Liver (tissue), 9 donors: ENCODE measurements around the gene RTN4RL1. TPM values are rescaled to one million over a fixed set of nuclear protein-coding genes. Genes with fewer than 3 reads are reported as not detected.

Source experiments
- DNase-seq: peaks from one replicate; pipeline ENCODE4 v3.0.0-alpha.2; 2017; ENCODE audit warnings: low spot score
- H3K27ac ChIP-seq, 2 donors: one replicate each; pipeline ENCODE4 v1.7.0; 2013; ENCODE audit warnings: inconsistent platforms in 2 of 2, low read length in 2 of 2, control low read depth in 1 of 2, low read depth in 1 of 2, mild to moderate bottlenecking in 1 of 2
- H3K27me3 ChIP-seq, 4 donors: one replicate each; pipeline versions ENCODE4 v1.6.1 to v1.7.0; 2013; ENCODE audit warnings: low read length in 3 of 4, inconsistent platforms in 1 of 4, mild to moderate bottlenecking in 1 of 4, moderate library complexity in 1 of 4; ENCODE audit not compliant: control insufficient read depth in 4 of 4, insufficient read depth in 4 of 4
- H3K36me3 ChIP-seq, 4 donors: one replicate each; pipeline versions ENCODE4 v1.6.1 to v1.7.0; 2013; ENCODE audit warnings: low read length in 3 of 4, mild to moderate bottlenecking in 3 of 4, low read depth in 1 of 4, moderate library complexity in 1 of 4; ENCODE audit not compliant: control insufficient read depth in 4 of 4, insufficient read depth in 3 of 4
- H3K4me1 ChIP-seq, 4 donors: one replicate each; pipeline versions ENCODE4 v1.6.1 to v1.7.0; 2013; ENCODE audit warnings: low read length in 3 of 4, mild to moderate bottlenecking in 3 of 4, moderate library complexity in 1 of 4; ENCODE audit not compliant: control insufficient read depth in 4 of 4, insufficient read depth in 4 of 4
- H3K4me3 ChIP-seq, 3 donors: one replicate each; pipeline versions ENCODE4 v1.6.1 to v1.7.0; 2013; ENCODE audit warnings: low read length in 3 of 3, control low read depth in 1 of 3, low read depth in 1 of 3, mild to moderate bottlenecking in 1 of 3
- H3K9ac ChIP-seq, 2 donors: one replicate each; pipeline ENCODE4 v1.7.0; 2013; ENCODE audit warnings: low read length in 2 of 2, mild to moderate bottlenecking in 2 of 2, moderate library complexity in 2 of 2, control low read depth in 1 of 2, low read depth in 1 of 2
- H3K9me3 ChIP-seq, 4 donors: one replicate each; pipeline versions ENCODE4 v1.6.1 to v1.7.0; 2013; ENCODE audit warnings: low read length in 3 of 4; ENCODE audit not compliant: control insufficient read depth in 4 of 4
- ATF3 ChIP-seq: IDR thresholded peaks from 2 replicates; pipeline ENCODE4 v1.6.1; 2016; ENCODE audit warnings: antibody characterized with exemption
- CTCF ChIP-seq: fragments of 150-350 bp; IDR thresholded peaks from 2 replicates; pipeline ENCODE4 v1.5.1; 2017; ENCODE audit warnings: improper control_type of control experiment, low read depth, low read length; ENCODE audit not compliant: missing input control
- FOXA1 ChIP-seq: IDR thresholded peaks from 2 replicates; pipeline ENCODE4 v1.6.1; 2016; ENCODE audit warnings: antibody characterized with exemption
- FOXA2 ChIP-seq: IDR thresholded peaks from 2 replicates; pipeline ENCODE4 v1.6.1; 2016; ENCODE audit warnings: antibody characterized with exemption
- HNF4A ChIP-seq, 2 donors: conservative IDR thresholded peaks; 2 replicates each; pipeline ENCODE4 v1.6.1; 2016; ENCODE audit warnings: antibody characterized with exemption in 2 of 2, mild to moderate bottlenecking in 2 of 2
- HNF4G ChIP-seq: IDR thresholded peaks from 2 replicates; pipeline ENCODE4 v1.6.1; 2016; ENCODE audit warnings: antibody characterized with exemption
- MAX ChIP-seq: IDR thresholded peaks from 2 replicates; pipeline ENCODE4 v1.6.1; 2016; ENCODE audit warnings: antibody characterized with exemption
- NR2F2 ChIP-seq: IDR thresholded peaks from 2 replicates; pipeline ENCODE4 v1.6.1; 2016; ENCODE audit warnings: antibody characterized with exemption
- RAD21 ChIP-seq, 2 donors: IDR thresholded peaks; 2 replicates each; pipeline ENCODE4 v1.6.1; 2016; ENCODE audit warnings: antibody characterized with exemption in 2 of 2, mild to moderate bottlenecking in 2 of 2
- REST ChIP-seq: IDR thresholded peaks from 2 replicates; pipeline ENCODE4 v1.6.1; 2016; ENCODE audit warnings: antibody characterized with exemption, mild to moderate bottlenecking
- RXRA ChIP-seq, 2 donors: IDR thresholded peaks; 2 replicates each; pipeline ENCODE4 v1.6.1; 2017 to 2018; ENCODE audit warnings: antibody characterized with exemption in 2 of 2, mild to moderate bottlenecking in 1 of 2
- SP1 ChIP-seq: IDR thresholded peaks from 2 replicates; pipeline ENCODE4 v1.6.1; 2018; ENCODE audit warnings: antibody characterized with exemption, mild to moderate bottlenecking
- TAF1 ChIP-seq: conservative IDR thresholded peaks from 2 replicates; pipeline ENCODE4 v1.6.1; 2016; ENCODE audit warnings: antibody characterized with exemption, mild to moderate bottlenecking
- YY1 ChIP-seq: IDR thresholded peaks from 2 replicates; pipeline ENCODE4 v1.6.1; 2016; ENCODE audit warnings: antibody characterized with exemption, mild to moderate bottlenecking
- ZBTB33 ChIP-seq: IDR thresholded peaks from 2 replicates; pipeline ENCODE4 v1.6.1; 2016; ENCODE audit warnings: antibody characterized with exemption
- WGBS: extraction: QIAGEN DNeasy Blood & Tissue Kit; methylation state at CpG from one replicate; pipeline ENCODE4 v1.1.7; 2013; 5-methylcytosine and 5-hydroxymethylcytosine counted together
- polyA plus RNA-seq, 2 donors: library from polyadenylated mRNA; stranded (reverse) in 1 of 2; unstranded in 1 of 2; fragments of 200-250 nt in 1 of 2; fragments of >200 nt in 1 of 2; fragmentation: Nextera tagmentation in 1 of 2; extraction: Ambion mirVana in 1 of 2; gene quantifications; one replicate each; pipeline versions ENCODE4 v1.2.1 to v1.2.3, GENCODE V29; 2013 to 2015
- total RNA-seq, 2 donors: library from RNA; depleted of rRNA; stranded (reverse); fragments of >200 nt; gene quantifications; one replicate each; pipeline ENCODE4 v1.2.3, GENCODE V29; 2014
- donor health status: healthy.
- donor health status: healthy.
- donor health status: healthy.
- donor health status: healthy.
- donor health status: healthy.

RTN4RL1 gene
- total and polyA plus RNA-seq, 4 donors = 0.04 to 5.4 (median 1.2) TPM

GRCh38 chr17:1913702-1914101, 111.4 kb downstream of the RTN4RL1 start:
- no peaks in the 10 kb centered on the region for H3K27me3 ChIP-seq

More at GRCh38 chr17:1913702-1914101, 111.4 kb downstream of the RTN4RL1 start:
- Histone ChIP-seq H3K4me1 (peaks cover 6 to 19% (median 18%) of the 10 kb centered on the region in 4 donors), H3K36me3 (no peaks in the 10 kb centered on the region), H3K27ac (no peak overlapping the region), H3K4me3 (no peak overlapping the region), H3K9me3 (no peaks in the 10 kb centered on the region), H3K9ac (no peak overlapping the region)
- no peak for DNase-seq
- WGBS = 93% methylated on average over 14 of the region's 14 CpGs
- TF ChIP-seq FOXA1 (no peak), HNF4G (no peak), REST (no peak), RXRA (IDR thresholded peaks at IDR 0.05) (no peak), SP1 (no peak), YY1 (no peak), CTCF (no peak), FOXA2 (no peak), RAD21 (IDR thresholded peaks at IDR 0.05) (no peak), ATF3 (no peak), ZBTB33 (no peak), TAF1 (no peak), NR2F2 (no peak), HNF4A (conservative IDR thresholded peaks at IDR 0.05) (no peak), MAX (no peak)
